HG03045 (cell line): ENCODE data around the gene OR4C13.
"Not testable (repeated sequence)": the region's sequence is repeated elsewhere in the genome, so short reads cannot be mapped to it uniquely, and the experiment has no call there.

Experiments used
- ATAC-seq: cut with Tn5 transposase; IDR thresholded peaks from one replicate; pipeline ENCODE4 v1.9.1; 2021; ENCODE audit warnings: mild to moderate bottlenecking, moderate library complexity; ENCODE audit not compliant: unreplicated experiment

The OR4C13 gene

GRCh38 chr11:49952091-49952490, at the start of gene OR4C13:
TSS of gene OR4C13 (plus strand) at chr11:49952391. CDS start at chr11:49952423, 32 bp downstream.
- ATAC-seq: no peak

GRCh38 chr11:49911516-49911915, 40.7 kb upstream of the OR4C13 start:
- not testable (repeated sequence) for ATAC-seq

- not testable (repeated sequence) for ATAC-seq
These were observed 3.5 kb upstream of the OR4C13 start for GRCh38 chr11:49948701-49949100.

GRCh38 chr11:49973439-49973838, 21.2 kb downstream of the OR4C13 start:
- not testable (repeated sequence) for ATAC-seq

GRCh38 chr11:49982435-49982834, 30.2 kb downstream of the OR4C13 start, which contains the start of gene OR4C12:
TSS of gene OR4C12 (minus strand) at chr11:49982535. CDS start at chr11:49982501, 34 bp downstream.
- not testable (repeated sequence) for ATAC-seq

GRCh38 chr11:49995565-49995964, 43.4 kb downstream of the OR4C13 start:
- no peak for ATAC-seq
